ENCODE data around the gene PDCD2. TPM values are rescaled to one million over a fixed set of nuclear protein-coding genes. Genes with fewer than 3 reads are reported as not detected.
A peak's percentile ranks its signal among the peaks of the same experiment; 100 is the strongest.

PDCD2 gene
- total and polyA plus RNA-seq, 2 donors (not counting 1 experiment from before 2014, with no cell fraction given), result 39.6 to 56.6 TPM

GRCh38 chr6:170564936-170565530, 19.4 kb downstream of the PDCD2 start:
- Histone ChIP-seq H4K20me1 (ENCODE audit: control insufficient read depth, extremely low read depth, insufficient read depth, low read length) (no peaks in the 10 kb centered on the region), H3K36me3 (ENCODE audit: control insufficient read depth, insufficient read depth, low read length) (peaks cover 6% of the 10 kb centered on the region)

GRCh38 chr6:170561555-170561954, 22.9 kb downstream of the PDCD2 start:
- no peaks in the 10 kb centered on the region for H3K27me3 ChIP-seq (ENCODE audit: control insufficient read depth, insufficient read depth, low read length)
- no peak overlapping the region for H3K27ac ChIP-seq (ENCODE audit: insufficient read depth, low read length)
- H4K20me1 ChIP-seq (ENCODE audit: control insufficient read depth, extremely low read depth, insufficient read depth, low read length), result no peaks in the 10 kb centered on the region
- TF ChIP-seq EZH2 (IDR thresholded peaks at IDR 0.05; ENCODE audit: low read length, missing control alignments) (no peak), CTCF (conservative IDR thresholded peaks at IDR 0.05 in 1 of 2, IDR thresholded peaks at IDR 0.05 in 1 of 2; ENCODE audit: low read depth in 1 of 2, low read length in 2 of 2) (no peak)
- no peaks in the 10 kb centered on the region for H3K9me3 ChIP-seq (ENCODE audit: control insufficient read depth, insufficient read depth, low read depth, low read length)
- no peak overlapping the region for H3K4me3 ChIP-seq (replicated peaks in 1 of 4; ENCODE audit: control extremely low read depth in 1 of 4, insufficient read depth in 1 of 4, low read depth in 3 of 4, low read length in 4 of 4)
- no peak for DNase-seq (ENCODE audit: low read depth in 2 of 2)
- H3K79me2 ChIP-seq (ENCODE audit: control insufficient read depth, insufficient read depth, low read length), result peaks cover 5% of the 10 kb centered on the region
- H3K4me2 ChIP-seq (ENCODE audit: extremely low read depth, insufficient read depth, low read length), result no peak overlapping the region
- H3K36me3 ChIP-seq (ENCODE audit: control insufficient read depth, insufficient read depth, low read length), result peaks cover 6% of the 10 kb centered on the region
- H3K4me1 ChIP-seq (ENCODE audit: control insufficient read depth, extremely low read depth, insufficient read depth, low read length), result no peaks in the 10 kb centered on the region
- no peak overlapping the region for H2AFZ ChIP-seq (ENCODE audit: low read length)
- no peak overlapping the region for H3K9ac ChIP-seq (ENCODE audit: insufficient read depth, low read length)

More at GRCh38 chr6:170564936-170565530, 19.4 kb downstream of the PDCD2 start:
- Histone ChIP-seq H3K4me2 (ENCODE audit: extremely low read depth, insufficient read depth, low read length) (no peak overlapping the region), H3K4me1 (ENCODE audit: control insufficient read depth, extremely low read depth, insufficient read depth, low read length) (no peaks in the 10 kb centered on the region), H2AFZ (ENCODE audit: low read length) (no peak overlapping the region), H3K4me3 (replicated peaks in 1 of 4; ENCODE audit: control extremely low read depth in 1 of 4, insufficient read depth in 1 of 4, low read depth in 3 of 4, low read length in 4 of 4) (no peak overlapping the region), H3K27me3 (ENCODE audit: control insufficient read depth, insufficient read depth, low read length) (no peaks in the 10 kb centered on the region), H3K27ac (ENCODE audit: insufficient read depth, low read length) (no peak overlapping the region), H3K9ac (ENCODE audit: insufficient read depth, low read length) (no peak overlapping the region), H3K79me2 (ENCODE audit: control insufficient read depth, insufficient read depth, low read length) (no peaks in the 10 kb centered on the region), H3K9me3 (ENCODE audit: control insufficient read depth, insufficient read depth, low read depth, low read length) (no peaks in the 10 kb centered on the region)
- TF ChIP-seq CTCF (conservative IDR thresholded peaks at IDR 0.05 in 1 of 2, IDR thresholded peaks at IDR 0.05 in 1 of 2; ENCODE audit: low read depth in 1 of 2, low read length in 2 of 2) (no peak), EZH2 (IDR thresholded peaks at IDR 0.05; ENCODE audit: low read length, missing control alignments) (no peak)
- no peak for DNase-seq (ENCODE audit: low read depth in 2 of 2)

- Histone ChIP-seq H3K9me3 (ENCODE audit: control insufficient read depth, insufficient read depth, low read depth, low read length) (no peaks in the 10 kb centered on the region), H3K27ac (ENCODE audit: insufficient read depth, low read length) (peak overlapping the region; percentile 97), H3K4me2 (ENCODE audit: extremely low read depth, insufficient read depth, low read length) (peak overlapping the region; percentile 96), H3K36me3 (ENCODE audit: control insufficient read depth, insufficient read depth, low read length) (no peaks in the 10 kb centered on the region), H3K79me2 (ENCODE audit: control insufficient read depth, insufficient read depth, low read length) (peaks cover 57% of the 10 kb centered on the region), H3K27me3 (ENCODE audit: control insufficient read depth, insufficient read depth, low read length) (no peaks in the 10 kb centered on the region), H2AFZ (ENCODE audit: low read length) (no peak overlapping the region), H3K4me1 (ENCODE audit: control insufficient read depth, extremely low read depth, insufficient read depth, low read length) (peaks cover 5% of the 10 kb centered on the region), H4K20me1 (ENCODE audit: control insufficient read depth, extremely low read depth, insufficient read depth, low read length) (no peaks in the 10 kb centered on the region), H3K4me3 (replicated peaks in 1 of 4; ENCODE audit: control extremely low read depth in 1 of 4, insufficient read depth in 1 of 4, low read depth in 3 of 4, low read length in 4 of 4) (peak overlapping the region; percentile 71 to 100 (median 86)), H3K9ac (ENCODE audit: insufficient read depth, low read length) (no peak overlapping the region)
- TF ChIP-seq CTCF (conservative IDR thresholded peaks at IDR 0.05 in 1 of 2, IDR thresholded peaks at IDR 0.05 in 1 of 2; ENCODE audit: low read depth in 1 of 2, low read length in 2 of 2), result no peak
- no peak for TF ChIP-seq EZH2 (IDR thresholded peaks at IDR 0.05; ENCODE audit: low read length, missing control alignments)
- DNase-seq (ENCODE audit: low read depth in 2 of 2), result no peak
These were observed 29.1 kb downstream of the PDCD2 start for GRCh38 chr6:170555305-170555704.

Data from fibroblast of lung (primary cell).